GM19452 (cell line): ENCODE measurements around the gene DNMT3B.
"Not testable (repeated sequence)": the region's sequence is repeated elsewhere in the genome, so short reads cannot be mapped to it uniquely, and the experiment has no call there.

Experiments used
- ATAC-seq: cut with Tn5 transposase; IDR thresholded peaks from one replicate; pipeline ENCODE4 v1.9.1; 2021; ENCODE audit not compliant: unreplicated experiment

The DNMT3B gene

GRCh38 chr20:32761831-32762753 is at the start of gene DNMT3B:
Gene DNMT3B (plus strand): TSS chr20:32762385. CDS start chr20:32780324, 17,939 bp downstream.
- peak; percentile 80 for ATAC-seq

- ATAC-seq = no peak
Observed at GRCh38 chr20:32718749-32719348, 43.3 kb upstream of the DNMT3B start.

DNA sequence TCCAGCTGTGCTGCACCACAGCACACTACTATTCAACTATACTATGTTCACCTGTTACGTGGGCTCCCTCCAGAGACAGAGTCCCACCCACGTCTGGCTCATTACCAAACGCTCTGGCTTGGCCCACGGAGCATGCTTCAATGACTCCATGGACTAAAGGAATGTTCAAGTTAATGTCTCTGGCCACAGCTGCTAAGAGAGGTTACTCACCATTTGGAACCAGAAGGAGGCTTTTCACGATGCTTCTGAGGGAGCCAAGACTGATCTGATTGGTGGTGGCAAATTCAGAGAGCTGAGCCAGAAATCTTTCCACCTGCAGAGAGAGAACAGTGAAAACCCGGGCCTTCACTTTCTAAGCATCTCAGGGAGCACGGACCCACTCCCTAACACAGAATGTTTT is 34.5 kb upstream of the DNMT3B start:
- no peak for ATAC-seq

DNA sequence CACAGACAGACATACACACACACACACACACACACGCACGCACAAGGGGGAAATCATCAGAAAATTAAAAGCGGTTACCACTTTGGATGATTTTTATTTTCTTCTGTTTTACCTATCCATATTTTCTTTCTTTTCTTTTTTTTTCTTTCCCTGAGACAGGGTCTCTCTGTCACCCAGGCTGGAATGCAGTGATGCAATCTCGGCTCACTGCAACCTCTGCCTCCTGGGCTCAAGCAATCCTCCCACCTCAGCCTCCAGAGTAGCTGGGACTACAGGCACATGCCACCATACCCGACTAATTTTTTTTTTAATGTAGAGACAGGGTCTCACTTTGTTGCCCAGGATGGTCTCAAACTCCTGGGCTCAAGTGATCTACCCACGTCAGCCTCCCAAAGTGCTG is 33.8 kb upstream of the DNMT3B start:
- ATAC-seq = not testable (repeated sequence)

GRCh38 chr20:32729334-32729733 is 32.9 kb upstream of the DNMT3B start:
- ATAC-seq = not testable (repeated sequence)

DNA sequence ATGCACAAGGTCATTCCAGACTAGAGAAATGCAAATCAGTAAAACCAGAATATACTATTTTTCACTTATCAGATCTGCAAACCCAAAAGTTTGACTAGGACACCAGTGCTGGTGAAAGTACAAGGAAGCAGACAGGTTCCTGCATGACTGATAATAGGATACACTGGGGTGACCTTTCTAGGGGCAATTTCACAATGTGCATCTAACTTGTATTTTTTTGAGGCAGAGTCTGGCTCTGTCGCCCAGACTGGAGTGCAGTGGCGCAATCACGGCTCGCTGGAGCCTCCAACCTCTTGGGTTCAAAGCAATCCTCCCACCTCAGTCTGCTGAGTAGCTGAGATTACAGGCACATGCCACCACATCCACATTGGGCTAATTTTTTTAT is 30.3 kb upstream of the DNMT3B start:
- ATAC-seq = no peak

DNA sequence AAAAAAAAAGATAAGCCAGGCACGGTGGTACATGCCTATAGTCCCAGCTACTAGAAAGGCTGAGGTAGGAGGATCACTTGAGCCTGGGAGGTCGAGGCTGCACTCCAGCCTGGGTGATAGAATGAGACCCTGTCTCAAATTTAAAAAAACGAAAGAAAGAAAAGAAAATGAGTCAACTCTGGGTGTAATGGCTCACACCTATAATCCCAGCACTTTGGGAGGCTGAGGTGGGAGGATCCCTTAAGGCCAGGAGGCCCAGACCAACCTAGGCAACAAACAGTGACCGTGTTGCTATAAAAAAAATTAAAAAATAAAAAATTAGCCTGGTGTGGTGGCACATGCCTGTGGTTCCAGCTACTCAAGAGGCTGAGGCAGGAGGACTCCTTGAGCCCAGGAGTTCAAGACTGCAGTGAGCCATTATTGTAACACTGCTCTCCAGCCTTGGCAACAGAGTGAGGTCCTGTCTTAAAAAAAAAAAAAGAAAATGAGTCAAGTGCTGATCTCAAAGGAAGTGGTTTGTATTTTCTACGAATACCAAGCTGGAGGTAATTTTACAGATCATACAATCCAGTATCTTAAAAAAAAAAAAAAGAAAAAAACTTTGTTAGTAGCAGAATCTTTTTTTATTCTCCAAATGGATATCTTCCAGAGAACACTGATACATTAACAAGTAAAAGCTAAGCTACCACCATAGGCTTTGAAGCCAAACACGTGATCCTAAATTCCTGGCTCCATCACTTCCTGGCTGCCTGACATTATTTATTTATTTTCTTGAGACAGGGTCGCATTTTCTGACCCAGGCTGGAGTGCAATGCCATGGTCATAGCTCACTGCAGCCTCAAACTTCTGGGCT is 24.6 kb upstream of the DNMT3B start:
- no peak for ATAC-seq

DNA sequence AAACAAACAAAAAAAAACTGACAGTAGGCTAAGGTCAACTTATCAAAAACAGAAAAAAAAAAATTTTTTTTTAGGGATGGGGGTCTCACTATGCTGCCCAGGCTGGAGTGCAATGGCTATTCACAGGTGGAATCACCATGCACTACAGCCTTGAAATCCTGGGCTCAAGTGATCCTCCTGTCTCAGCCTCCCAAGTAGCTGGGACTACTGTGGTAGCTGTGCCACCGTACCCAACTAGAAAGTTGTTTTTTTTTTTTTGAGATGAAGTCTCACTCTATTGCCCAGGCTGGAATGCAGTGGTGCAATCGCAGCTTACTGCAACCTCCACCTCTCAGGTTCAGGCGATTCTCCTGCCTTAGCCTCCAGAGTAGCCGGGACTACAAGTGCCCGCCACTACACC is 21.0 kb upstream of the DNMT3B start:
- no peak for ATAC-seq

DNA sequence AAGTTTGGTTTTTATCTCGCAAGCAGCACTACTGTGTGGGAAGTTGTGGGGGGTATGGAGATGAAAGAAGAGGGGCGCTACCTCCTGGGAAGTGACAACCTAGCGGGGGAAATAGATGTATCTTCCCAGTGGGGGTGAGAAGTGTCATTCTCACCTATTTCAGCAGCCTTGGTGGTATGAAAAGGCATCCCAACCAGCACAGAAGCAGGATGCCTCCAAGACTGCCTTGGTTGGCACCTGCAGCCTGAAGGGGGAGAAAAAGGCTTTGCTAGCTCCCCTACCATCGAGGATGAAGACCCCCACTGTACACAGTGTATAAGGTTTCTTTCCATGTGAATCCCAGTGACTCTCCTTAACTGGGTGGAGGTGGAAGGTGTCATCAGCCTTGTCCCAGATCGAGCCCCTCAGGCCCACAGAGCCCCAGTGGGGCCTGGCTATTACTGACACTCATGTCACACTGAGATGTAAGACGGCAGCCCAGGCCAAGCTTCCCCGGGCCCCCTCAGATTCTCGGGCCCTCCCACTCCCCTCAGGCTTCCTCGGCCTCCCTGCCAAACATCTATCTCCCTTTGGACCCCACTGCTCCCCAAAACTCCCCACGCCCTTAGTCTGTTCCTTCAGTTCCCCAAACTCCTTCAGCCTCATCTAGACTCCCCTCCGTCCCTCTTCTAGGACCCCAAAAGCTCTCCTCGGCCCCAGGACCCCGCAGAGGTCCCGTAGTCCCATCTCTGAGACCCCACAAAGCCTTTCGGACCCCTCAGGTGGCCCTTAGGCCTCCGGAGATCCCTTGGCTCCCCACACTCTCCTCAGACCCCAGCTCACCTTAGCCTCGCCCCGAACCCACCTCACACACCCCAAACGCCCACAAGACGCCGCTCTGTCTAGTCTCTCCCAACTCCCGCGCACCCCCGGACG is 19.6 kb upstream of the DNMT3B start:
- ATAC-seq = no peak

- peak; percentile 57 for ATAC-seq
Observed at GRCh38 chr20:32743237-32744112, 18.7 kb upstream of the DNMT3B start, which contains the start of gene COMMD7. Gene COMMD7 (minus strand): TSS chr20:32743467. CDS start chr20:32743391, 76 bp downstream.

DNA sequence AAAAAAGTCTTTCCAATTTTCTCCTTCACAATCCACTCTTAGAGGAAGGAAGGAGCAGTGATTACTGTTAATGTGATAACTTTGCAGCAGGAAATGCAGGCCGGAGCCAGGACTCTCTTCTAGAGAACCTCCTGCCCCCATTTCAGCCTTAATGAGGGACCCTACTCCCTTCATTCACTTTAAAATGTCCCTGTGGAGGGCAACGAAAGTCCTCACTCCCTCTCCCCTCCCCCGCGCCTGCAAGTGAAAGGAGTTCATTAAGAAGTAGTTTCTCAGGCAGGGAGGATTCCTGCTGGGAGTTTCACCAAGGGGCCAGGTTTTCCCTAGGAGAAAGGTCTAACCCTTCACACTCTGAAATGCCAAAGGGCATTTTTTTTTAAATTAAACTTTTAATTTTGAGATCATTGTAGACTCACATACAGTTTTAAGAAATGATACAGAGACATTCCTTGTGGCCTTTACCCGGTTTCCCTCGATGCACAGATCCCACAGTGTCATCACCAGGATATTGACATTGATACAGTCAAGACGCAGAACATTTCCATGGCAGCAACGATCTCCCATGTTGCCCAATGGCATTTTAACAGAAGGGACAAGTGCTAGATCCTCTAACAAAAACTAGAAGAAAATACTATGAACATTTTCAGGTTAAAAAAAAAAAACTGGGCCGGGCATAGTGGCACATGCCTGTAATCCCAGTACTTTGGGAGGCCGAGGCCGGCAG is 12.1 kb upstream of the DNMT3B start:
- no peak for ATAC-seq

DNA sequence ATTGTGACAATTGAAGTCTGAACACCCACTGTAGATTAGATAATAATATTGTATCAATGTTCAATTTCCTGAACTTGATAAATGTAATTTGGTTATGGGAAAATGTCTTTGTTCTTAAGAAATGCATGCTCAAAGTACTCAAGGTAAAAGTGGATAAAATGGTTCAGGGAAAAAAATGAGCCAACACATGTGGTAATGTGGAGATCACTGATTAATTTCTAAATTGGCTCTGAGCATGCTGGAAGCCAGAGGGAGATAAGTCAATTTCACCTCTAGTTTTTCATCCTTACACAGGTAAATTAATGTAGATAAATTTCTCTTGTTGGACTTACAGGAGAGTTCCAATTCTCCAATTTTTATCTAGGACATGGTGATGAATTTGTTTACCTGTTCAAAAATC is 10.9 kb upstream of the DNMT3B start:
- ATAC-seq = no peak

- ATAC-seq = no peak
Observed at GRCh38 chr20:32751702-32752457, 10.3 kb upstream of the DNMT3B start.

- no peak for ATAC-seq
Observed at GRCh38 chr20:32752458-32753250, 9.5 kb upstream of the DNMT3B start.

DNA sequence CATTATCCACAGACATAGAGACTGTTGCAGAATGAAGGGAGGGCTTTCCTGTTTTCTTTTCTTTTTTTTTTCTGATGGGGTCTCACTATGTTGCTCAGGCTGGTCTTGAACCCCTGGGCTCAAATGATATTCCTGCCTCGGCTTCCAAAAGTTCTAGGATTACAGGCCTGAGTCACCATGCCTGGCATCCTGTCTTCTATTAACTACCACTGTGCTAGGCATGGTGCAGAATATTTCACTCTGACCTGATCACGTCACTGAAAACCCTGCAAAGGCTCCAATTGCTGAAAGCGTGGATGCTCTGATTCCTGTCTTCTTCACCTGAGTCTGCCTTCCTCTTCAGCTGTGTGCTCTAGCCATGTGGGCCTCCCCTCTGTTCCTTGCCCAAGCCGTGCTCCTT is 8.5 kb upstream of the DNMT3B start:
- no peak for ATAC-seq

GRCh38 chr20:32756156-32756555 is 6.0 kb upstream of the DNMT3B start:
- no peak for ATAC-seq

DNA sequence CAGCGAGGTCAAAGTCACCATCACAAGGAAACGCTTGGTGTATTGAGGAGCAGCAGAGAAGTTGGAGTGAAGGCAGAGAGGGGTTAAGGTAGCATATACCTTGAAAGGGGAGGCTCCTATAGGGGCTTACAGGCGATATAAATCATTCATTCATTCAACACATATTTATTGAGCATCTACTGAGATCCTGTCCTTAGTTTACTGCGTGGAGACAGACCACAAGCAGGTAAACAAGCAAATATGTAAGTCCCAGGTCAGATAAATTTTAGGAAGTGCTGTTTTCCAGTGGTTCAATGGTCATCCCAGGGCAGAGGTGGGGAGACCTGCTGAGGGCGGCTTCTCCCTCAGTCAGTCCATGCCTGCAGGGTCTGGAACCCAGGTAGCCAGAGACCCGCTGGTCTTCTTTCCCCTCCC is 761 bp upstream of the DNMT3B start:
- no peak for ATAC-seq
